ENCODE measurements around the gene LSMEM2. TPM values are rescaled to one million over a fixed set of nuclear protein-coding genes. Genes with fewer than 3 reads are reported as not detected.

The LSMEM2 gene
- total RNA-seq, 1 donor from 2014 or later, result 0.18 TPM

DNA sequence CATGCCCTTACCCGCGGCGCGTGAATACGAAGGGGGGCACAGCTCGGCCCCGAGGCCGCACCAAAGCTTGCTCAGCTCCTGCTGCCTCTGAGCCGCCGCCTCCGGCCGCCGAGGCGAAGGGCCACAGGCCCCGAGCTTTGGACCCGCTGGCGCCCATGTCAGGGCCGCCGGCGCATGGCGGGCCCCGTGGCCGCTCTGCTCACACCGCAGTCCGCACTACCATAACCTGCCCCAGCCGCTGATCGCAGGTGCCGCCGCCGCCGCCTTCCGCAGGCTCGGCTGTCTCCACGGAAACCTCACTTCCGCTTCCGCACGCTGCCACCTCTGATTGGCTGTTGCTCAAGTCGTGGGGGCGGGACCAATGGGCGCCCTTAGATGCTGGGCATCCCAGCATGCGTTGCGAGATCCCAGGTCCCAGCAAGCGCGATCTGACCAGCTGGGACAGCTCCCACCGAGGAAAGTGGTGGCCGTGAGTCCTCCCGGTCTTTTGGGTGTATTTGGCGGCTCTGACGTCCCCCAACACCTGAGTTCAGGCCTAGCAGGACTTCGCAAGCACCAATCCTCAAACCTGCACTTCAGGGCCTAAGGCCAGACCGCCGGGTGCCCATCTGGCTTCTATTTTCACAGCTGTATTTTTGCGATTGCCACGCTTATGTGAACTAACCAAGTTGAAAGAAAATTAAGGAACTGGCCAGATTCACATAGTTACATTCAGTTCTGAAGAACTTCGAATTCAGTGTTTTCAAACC is 49.2 kb downstream of the LSMEM2 start, which contains the start of gene TUSC2:
TUSC2 (minus strand) TSS at position 281 of the 749 bp plus-strand sequence; CDS start at position 157, 124 bp downstream.
- peak; percentile 93 for DNase-seq (ENCODE audit: low spot score)
- Mint-ChIP-seq H3K4me3 (ENCODE audit: unreplicated experiment) (peak within 1 kb of the TSS; percentile 92), H3K4me1 (ENCODE audit: unreplicated experiment) (peaks cover 29% of the 10 kb centered on the region), H3K27me3 (ENCODE audit: unreplicated experiment) (peaks cover 4% of the 10 kb centered on the region), H3K9me3 (ENCODE audit: unreplicated experiment) (no peaks in the 10 kb centered on the region), H3K36me3 (ENCODE audit: low read depth, unreplicated experiment) (peaks cover 19% of the 10 kb centered on the region), H3K27ac (ENCODE audit: unreplicated experiment) (peak within 1 kb of the TSS; percentile 74)
- TF ChIP-seq, protein P1, sequence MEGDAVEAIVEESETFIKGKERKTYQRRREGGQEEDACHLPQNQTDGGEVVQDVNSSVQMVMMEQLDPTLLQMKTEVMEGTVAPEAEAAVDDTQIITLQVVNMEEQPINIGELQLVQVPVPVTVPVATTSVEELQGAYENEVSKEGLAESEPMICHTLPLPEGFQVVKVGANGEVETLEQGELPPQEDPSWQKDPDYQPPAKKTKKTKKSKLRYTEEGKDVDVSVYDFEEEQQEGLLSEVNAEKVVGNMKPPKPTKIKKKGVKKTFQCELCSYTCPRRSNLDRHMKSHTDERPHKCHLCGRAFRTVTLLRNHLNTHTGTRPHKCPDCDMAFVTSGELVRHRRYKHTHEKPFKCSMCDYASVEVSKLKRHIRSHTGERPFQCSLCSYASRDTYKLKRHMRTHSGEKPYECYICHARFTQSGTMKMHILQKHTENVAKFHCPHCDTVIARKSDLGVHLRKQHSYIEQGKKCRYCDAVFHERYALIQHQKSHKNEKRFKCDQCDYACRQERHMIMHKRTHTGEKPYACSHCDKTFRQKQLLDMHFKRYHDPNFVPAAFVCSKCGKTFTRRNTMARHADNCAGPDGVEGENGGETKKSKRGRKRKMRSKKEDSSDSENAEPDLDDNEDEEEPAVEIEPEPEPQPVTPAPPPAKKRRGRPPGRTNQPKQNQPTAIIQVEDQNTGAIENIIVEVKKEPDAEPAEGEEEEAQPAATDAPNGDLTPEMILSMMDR (IDR thresholded peaks at IDR 0.05; ENCODE audit: unreplicated experiment), result no peak

- Mint-ChIP-seq H3K27me3 (ENCODE audit: unreplicated experiment) (peaks cover 5% of the 10 kb centered on the region), H3K36me3 (ENCODE audit: low read depth, unreplicated experiment) (peaks cover 13% of the 10 kb centered on the region), H3K4me1 (ENCODE audit: unreplicated experiment) (peaks cover 24% of the 10 kb centered on the region), H3K9me3 (ENCODE audit: unreplicated experiment) (no peaks in the 10 kb centered on the region), H3K4me3 (ENCODE audit: unreplicated experiment) (no peak overlapping the region), H3K27ac (ENCODE audit: unreplicated experiment) (no peak overlapping the region)
- DNase-seq (ENCODE audit: low spot score), result no peak
- TF ChIP-seq, protein P1 (IDR thresholded peaks at IDR 0.05; ENCODE audit: unreplicated experiment), result no peak
Observed at GRCh38 chr3:50330330-50330729, 51.4 kb downstream of the LSMEM2 start.

GRCh38 chr3:50331364-50331907 is 52.5 kb downstream of the LSMEM2 start:
- peaks cover 27% of the 10 kb centered on the region for H3K4me1 Mint-ChIP-seq (ENCODE audit: unreplicated experiment)
- peaks cover 9% of the 10 kb centered on the region for H3K36me3 Mint-ChIP-seq (ENCODE audit: low read depth, unreplicated experiment)
- peaks cover 5% of the 10 kb centered on the region for H3K27me3 Mint-ChIP-seq (ENCODE audit: unreplicated experiment)
- H3K9me3 Mint-ChIP-seq (ENCODE audit: unreplicated experiment), result no peaks in the 10 kb centered on the region
- no peak for DNase-seq (ENCODE audit: low spot score)
- H3K4me3 Mint-ChIP-seq (ENCODE audit: unreplicated experiment), result no peak overlapping the region
- TF ChIP-seq, protein P1 (IDR thresholded peaks at IDR 0.05; ENCODE audit: unreplicated experiment), result no peak
- H3K27ac Mint-ChIP-seq (ENCODE audit: unreplicated experiment), result peak overlapping the region; percentile 42

DNA sequence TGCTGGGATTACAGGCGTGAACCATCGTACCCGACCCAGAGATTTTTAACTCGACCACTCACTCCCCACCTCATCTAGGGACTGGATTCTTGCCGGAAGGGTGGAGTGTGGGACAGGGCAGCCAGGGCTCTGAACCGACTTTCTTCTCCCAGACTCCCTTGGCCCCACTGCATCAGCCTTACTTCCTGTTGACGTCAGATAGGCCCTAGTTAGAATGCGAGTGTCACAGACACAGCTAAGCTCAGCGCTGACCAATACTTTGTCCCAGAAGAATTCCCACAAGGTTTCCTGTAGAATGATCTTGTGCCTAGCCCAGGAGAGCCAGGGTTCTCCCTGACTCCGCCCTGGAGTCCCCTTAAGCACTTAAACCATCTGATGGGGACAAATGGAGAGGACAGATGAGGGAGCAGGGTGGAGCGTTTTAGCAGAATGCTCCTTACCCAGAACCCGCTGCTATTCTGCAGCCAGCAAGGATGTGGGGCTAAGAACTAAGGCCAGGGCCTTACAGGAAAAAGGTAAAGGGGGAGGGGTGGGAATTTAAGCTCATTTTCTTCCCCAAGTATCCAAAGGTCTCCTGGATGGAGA is 54.9 kb downstream of the LSMEM2 start:
- Mint-ChIP-seq H3K27ac (ENCODE audit: unreplicated experiment) (peak overlapping the region; percentile 87), H3K4me1 (ENCODE audit: unreplicated experiment) (peaks cover 30% of the 10 kb centered on the region), H3K9me3 (ENCODE audit: unreplicated experiment) (no peaks in the 10 kb centered on the region), H3K4me3 (ENCODE audit: unreplicated experiment) (peak overlapping the region; percentile 62), H3K36me3 (ENCODE audit: low read depth, unreplicated experiment) (peaks cover 12% of the 10 kb centered on the region), H3K27me3 (ENCODE audit: unreplicated experiment) (peaks cover 9% of the 10 kb centered on the region)
- no peak for DNase-seq (ENCODE audit: low spot score)
- TF ChIP-seq, protein P1 (IDR thresholded peaks at IDR 0.05; ENCODE audit: unreplicated experiment), result no peak

All from endothelial cell (in vitro differentiated cells).